Mesenchymal stem cell (in vitro differentiated cells and primary cell): ENCODE measurements around the gene BPGM.
A peak's percentile ranks its signal among the peaks of the same experiment; 100 is the strongest.

Experiments
- DNase-seq: peaks from one replicate; pipeline ENCODE4 v3.0.0-alpha.2; 2013
- H2AFZ ChIP-seq: one replicate; pipeline ENCODE4 v1.6.1; 2013; ENCODE audit warnings: low read depth, mild to moderate bottlenecking, control low read depth, inconsistent platforms, low read length, moderate library complexity
- H2AK5ac ChIP-seq: 2 replicates; pipeline ENCODE4 v1.6.1; 2013; ENCODE audit warnings: low read length, moderate library complexity, mild to moderate bottlenecking, inconsistent platforms; ENCODE audit not compliant: severe bottlenecking
- H2BK120ac ChIP-seq: one replicate; pipeline ENCODE4 v1.6.1; 2013; ENCODE audit warnings: low read depth, mild to moderate bottlenecking, inconsistent platforms, low read length, moderate library complexity
- H2BK12ac ChIP-seq, 2 experiments: one replicate each; pipeline ENCODE4 v1.6.1; 2013; ENCODE audit warnings: inconsistent platforms in 2 of 2, low read length in 2 of 2, mild to moderate bottlenecking in 2 of 2, moderate library complexity in 2 of 2, control low read depth in 1 of 2
- H2BK15ac ChIP-seq: one replicate; pipeline ENCODE4 v1.6.1; 2013; ENCODE audit warnings: mild to moderate bottlenecking, low read depth, inconsistent platforms; ENCODE audit not compliant: poor library complexity, severe bottlenecking
- H2BK5ac ChIP-seq: 2 replicates; pipeline ENCODE4 v1.6.1; 2013; ENCODE audit warnings: low read depth, mild to moderate bottlenecking, low read length, control low read depth, inconsistent platforms; ENCODE audit not compliant: poor library complexity, severe bottlenecking
- H3K14ac ChIP-seq, 2 experiments: one replicate each; pipeline ENCODE4 v1.6.1; 2013; ENCODE audit warnings: inconsistent platforms in 2 of 2, low read length in 2 of 2, control low read depth in 1 of 2, mild to moderate bottlenecking in 1 of 2, moderate library complexity in 1 of 2
- H3K18ac ChIP-seq, 2 experiments: one replicate each; pipeline ENCODE4 v1.6.1; 2013; ENCODE audit warnings: inconsistent platforms in 2 of 2, low read length in 2 of 2, control low read depth in 1 of 2, low read depth in 1 of 2, mild to moderate bottlenecking in 1 of 2
- H3K23ac ChIP-seq, 2 experiments: one replicate each; pipeline ENCODE4 v1.6.1; 2013; ENCODE audit warnings: inconsistent platforms in 2 of 2, low read length in 2 of 2, mild to moderate bottlenecking in 2 of 2, moderate library complexity in 2 of 2, control low read depth in 1 of 2
- H3K27ac ChIP-seq: 2 replicates; pipeline ENCODE4 v1.5.1; 2013; ENCODE audit warnings: mild to moderate bottlenecking, moderate library complexity, low read length, control low read depth, inconsistent platforms; ENCODE audit not compliant: poor library complexity, severe bottlenecking
- H3K27me3 ChIP-seq, 2 experiments: 2 replicates each; pipeline versions ENCODE4 v1.6.1 to v1.7.0; 2013; ENCODE audit warnings: low read length in 2 of 2, mild to moderate bottlenecking in 2 of 2, moderate library complexity in 2 of 2, control low read depth in 1 of 2, inconsistent platforms in 1 of 2; ENCODE audit not compliant: control insufficient read depth in 1 of 2, insufficient read depth in 1 of 2
- H3K36me3 ChIP-seq, 2 experiments: 2 replicates each; pipeline versions ENCODE4 v1.6.1 to v1.7.0; 2013; ENCODE audit warnings: low read length in 2 of 2, control low read depth in 1 of 2, inconsistent platforms in 1 of 2, low read depth in 1 of 2, mild to moderate bottlenecking in 1 of 2; ENCODE audit not compliant: insufficient read depth in 2 of 2, control insufficient read depth in 1 of 2
- H3K4ac ChIP-seq, 2 experiments: one replicate each; pipeline ENCODE4 v1.6.1; 2013; ENCODE audit warnings: inconsistent platforms in 2 of 2, low read length in 2 of 2, mild to moderate bottlenecking in 2 of 2, moderate library complexity in 2 of 2, control low read depth in 1 of 2, low read depth in 1 of 2
- H3K4me1 ChIP-seq: 2 replicates; pipeline ENCODE4 v1.6.1; 2013; ENCODE audit warnings: low read depth, low read length, control low read depth; ENCODE audit not compliant: control insufficient read depth, insufficient read depth
- H3K4me2 ChIP-seq: 2 replicates; pipeline ENCODE4 v1.6.1; 2013; ENCODE audit warnings: low read length, mild to moderate bottlenecking, inconsistent platforms; ENCODE audit not compliant: poor library complexity, severe bottlenecking
- H3K4me3 ChIP-seq, 2 experiments: 2 replicates each; pipeline versions ENCODE4 v1.5.1 to v1.7.0; 2013; ENCODE audit warnings: low read length in 2 of 2, mild to moderate bottlenecking in 2 of 2, control low read depth in 1 of 2, low read depth in 1 of 2; ENCODE audit not compliant: insufficient read depth in 1 of 2
- H3K79me1 ChIP-seq: replicated peaks from 2 replicates; pipeline ENCODE4 v1.6.1; 2013; ENCODE audit warnings: mild to moderate bottlenecking, control low read depth, low read length, inconsistent platforms; ENCODE audit not compliant: poor library complexity, severe bottlenecking
- H3K9ac ChIP-seq: 2 replicates; pipeline ENCODE4 v1.7.0; 2013; ENCODE audit warnings: mild to moderate bottlenecking, low read length, moderate library complexity
- H3K9me3 ChIP-seq: 2 replicates; pipeline ENCODE4 v1.7.0; 2013; ENCODE audit warnings: mild to moderate bottlenecking, low read length; ENCODE audit not compliant: control insufficient read depth
- H4K8ac ChIP-seq: one replicate; pipeline ENCODE4 v1.6.1; 2013; ENCODE audit warnings: inconsistent platforms, mild to moderate bottlenecking, low read length, moderate library complexity
- H4K91ac ChIP-seq: one replicate; pipeline ENCODE4 v1.6.1; 2013; ENCODE audit warnings: mild to moderate bottlenecking, low read length, inconsistent platforms
- WGBS: methylation state at CpG from one replicate; pipeline ENCODE4 v1.1.7; 2013; ENCODE audit warnings: mixed read lengths; 5-methylcytosine and 5-hydroxymethylcytosine counted together

Gene BPGM

DNA sequence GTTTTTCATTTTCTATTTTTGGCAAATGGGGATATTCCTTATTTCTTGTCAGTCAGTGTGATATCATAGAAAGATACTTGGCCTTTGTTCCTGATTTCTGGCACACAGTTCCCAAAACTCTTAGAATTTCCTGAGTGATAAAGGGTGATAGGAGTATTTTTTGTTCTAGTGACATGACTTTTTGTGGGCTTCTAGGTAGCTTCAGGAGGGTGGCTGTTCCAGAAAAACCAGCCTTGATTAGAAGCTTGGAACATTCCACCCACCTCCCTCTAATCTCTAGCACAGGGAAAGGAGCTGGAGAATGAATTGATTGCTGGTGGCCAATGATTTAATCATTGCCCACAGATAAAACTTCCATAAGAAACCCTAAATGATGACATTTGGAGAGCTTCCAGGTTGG, 17.2 kb upstream of the BPGM start:
- Histone ChIP-seq H3K4me1 (no peaks in the 10 kb centered on the region), H2AFZ (no peak overlapping the region), H3K79me1 (no peaks in the 10 kb centered on the region), H3K27ac (no peak overlapping the region), H3K9me3 (no peaks in the 10 kb centered on the region), H3K4me3 (no peak overlapping the region), H4K8ac (no peak overlapping the region), H2BK12ac (no peak overlapping the region), H3K27me3 (no peaks in the 10 kb centered on the region), H3K18ac (no peak overlapping the region), H3K23ac (no peak overlapping the region), H3K14ac (no peak overlapping the region), H2BK5ac (no peak overlapping the region), H2BK120ac (no peak overlapping the region), H4K91ac (no peak overlapping the region), H3K4ac (no peak overlapping the region), H2BK15ac (no peak overlapping the region), H3K4me2 (no peak overlapping the region), H2AK5ac (no peak overlapping the region), H3K9ac (no peak overlapping the region), H3K36me3 (no peaks in the 10 kb centered on the region)
- DNase-seq, result no peak

DNA sequence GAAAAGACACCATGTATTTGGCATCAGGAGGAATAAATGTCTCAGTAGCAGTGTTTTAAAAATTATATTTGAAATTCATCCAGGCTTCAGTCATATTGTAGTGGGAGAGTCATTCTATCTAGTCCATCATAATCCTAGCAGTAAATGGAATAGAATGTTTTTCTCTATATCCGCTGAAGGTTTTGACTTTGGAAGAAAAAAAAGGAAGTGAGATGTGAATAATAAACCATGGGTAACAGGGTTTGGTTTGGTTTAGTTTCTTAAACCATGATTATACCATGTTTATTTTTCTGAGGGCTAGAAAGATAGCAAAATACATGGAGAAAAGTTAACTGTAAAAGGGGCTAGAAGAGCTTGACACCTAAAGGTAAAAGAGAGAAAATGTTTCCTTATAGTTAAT, 16.4 kb upstream of the BPGM start:
- Histone ChIP-seq H3K23ac (no peak overlapping the region), H3K27ac (no peak overlapping the region), H4K8ac (no peak overlapping the region), H3K9ac (no peak overlapping the region), H3K18ac (no peak overlapping the region), H2AK5ac (no peak overlapping the region), H2BK120ac (no peak overlapping the region), H2AFZ (no peak overlapping the region), H3K9me3 (no peaks in the 10 kb centered on the region), H3K36me3 (no peaks in the 10 kb centered on the region), H2BK15ac (no peak overlapping the region), H3K79me1 (no peaks in the 10 kb centered on the region), H2BK5ac (no peak overlapping the region), H3K4me3 (no peak overlapping the region), H3K4ac (no peak overlapping the region), H3K27me3 (no peaks in the 10 kb centered on the region), H3K4me1 (no peaks in the 10 kb centered on the region), H3K14ac (no peak overlapping the region), H2BK12ac (no peak overlapping the region), H3K4me2 (no peak overlapping the region), H4K91ac (no peak overlapping the region)
- 100% methylated on average over 1 of the region's 1 CpG for WGBS
- no peak for DNase-seq

DNA sequence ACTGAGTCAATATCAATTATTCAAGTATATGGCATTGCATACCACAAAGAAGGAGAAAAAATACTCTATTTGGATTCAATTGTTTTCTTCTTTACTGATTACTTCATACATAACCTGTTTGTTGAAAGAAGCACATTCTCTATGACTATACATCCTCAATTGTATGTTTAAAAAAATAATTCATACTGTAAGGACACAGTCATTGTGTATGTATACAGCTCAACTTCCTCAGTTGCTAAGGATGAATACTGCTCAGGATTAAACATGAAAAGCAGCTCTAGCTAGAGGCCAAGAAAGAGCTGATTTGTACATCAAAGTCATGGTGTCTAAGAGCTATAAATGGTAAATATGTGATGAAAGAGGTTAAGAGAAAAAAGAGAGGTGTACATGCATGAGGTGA, 15.8 kb upstream of the BPGM start:
- Histone ChIP-seq H3K14ac (no peak overlapping the region), H3K79me1 (no peaks in the 10 kb centered on the region), H4K8ac (no peak overlapping the region), H3K4ac (no peak overlapping the region), H4K91ac (no peak overlapping the region), H3K36me3 (no peaks in the 10 kb centered on the region), H2BK12ac (no peak overlapping the region), H2BK15ac (no peak overlapping the region), H3K4me2 (no peak overlapping the region), H3K9ac (no peak overlapping the region), H3K23ac (no peak overlapping the region), H2BK120ac (no peak overlapping the region), H2AFZ (no peak overlapping the region), H3K4me1 (no peaks in the 10 kb centered on the region), H3K27me3 (no peaks in the 10 kb centered on the region), H2AK5ac (no peak overlapping the region), H2BK5ac (no peak overlapping the region), H3K27ac (no peak overlapping the region), H3K4me3 (no peak overlapping the region), H3K9me3 (no peaks in the 10 kb centered on the region), H3K18ac (no peak overlapping the region)
- DNase-seq, result peak; percentile 49

DNA sequence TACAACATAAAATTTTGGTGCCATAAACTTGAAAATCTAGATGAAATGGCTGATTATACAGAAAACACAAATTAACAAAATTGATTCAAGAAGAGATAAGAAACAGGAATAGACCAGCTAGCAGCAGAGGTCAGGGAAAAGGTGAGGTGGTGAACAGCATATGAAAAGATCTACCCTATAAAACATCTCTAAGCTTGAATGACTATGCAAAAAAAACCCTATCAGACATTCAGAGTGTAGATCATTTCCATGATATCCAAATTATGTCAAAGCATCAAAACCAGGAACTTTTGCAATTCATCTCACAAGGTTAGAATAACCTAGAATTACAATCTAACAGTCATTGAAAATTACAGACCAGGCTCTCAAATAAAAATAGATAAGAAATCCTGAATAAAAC, 14.6 kb upstream of the BPGM start:
- no peak overlapping the region for H2AK5ac ChIP-seq
- no peak overlapping the region for H3K4me2 ChIP-seq
- H4K91ac ChIP-seq, result no peak overlapping the region
- no peak overlapping the region for H3K4ac ChIP-seq
- no peaks in the 10 kb centered on the region for H3K9me3 ChIP-seq
- H3K4me3 ChIP-seq, result no peak overlapping the region
- H3K23ac ChIP-seq, result no peak overlapping the region
- no peaks in the 10 kb centered on the region for H3K79me1 ChIP-seq
- no peak overlapping the region for H2AFZ ChIP-seq
- DNase-seq, result no peak
- no peak overlapping the region for H2BK5ac ChIP-seq
- H3K27me3 ChIP-seq, result no peaks in the 10 kb centered on the region
- H3K27ac ChIP-seq, result no peak overlapping the region
- no peak overlapping the region for H3K9ac ChIP-seq
- no peak overlapping the region for H4K8ac ChIP-seq
- H3K18ac ChIP-seq, result no peak overlapping the region
- H2BK12ac ChIP-seq, result no peak overlapping the region
- H3K4me1 ChIP-seq, result no peaks in the 10 kb centered on the region
- no peaks in the 10 kb centered on the region for H3K36me3 ChIP-seq
- H2BK120ac ChIP-seq, result no peak overlapping the region
- H3K14ac ChIP-seq, result no peak overlapping the region
- H2BK15ac ChIP-seq, result no peak overlapping the region
